GM23248 (cell line): ENCODE data around the gene PIK3R5.

Experiments used
- EZH2 ChIP-seq: fragments of 200-600 bp; sonication (generic); IDR thresholded peaks from 2 replicates; pipeline ENCODE4 v1.6.1; 2018; ENCODE audit warnings: antibody characterized with exemption, mild to moderate bottlenecking; ENCODE audit not compliant: insufficient read depth, poor library complexity, severe bottlenecking
- EZH2phosphoT487 ChIP-seq: fragments of 200-600 bp; sonication (generic); IDR thresholded peaks from 2 replicates; pipeline ENCODE4 v1.6.1; 2018; ENCODE audit warnings: antibody characterized with exemption, moderate library complexity, mild to moderate bottlenecking, low read depth; ENCODE audit not compliant: insufficient read depth

- TF ChIP-seq EZH2 (no peak), EZH2phosphoT487 (no peak)
Observed at GRCh38 chr17:8981443-8981842, 15.9 kb upstream of the PIK3R5 start.
